ENCODE data around the gene FAM78A.

GRCh38 chr9:131227112-131227958, 49.0 kb downstream of the FAM78A start:
- TF ChIP-seq CTCF (IDR thresholded peaks at IDR 0.05; ENCODE audit: poor library complexity, severe bottlenecking) (no peak), TAF1 (IDR thresholded peaks at IDR 0.05; ENCODE audit: low read depth) (no peak), RAD21 (conservative IDR thresholded peaks at IDR 0.05) (no peak), EZH2 (IDR thresholded peaks at IDR 0.05; ENCODE audit: borderline replicate concordance, insufficient read depth, low read length, poor library complexity, severe bottlenecking) (no peak), POLR2AphosphoS5 (IDR thresholded peaks at IDR 0.05) (no peak), REST (IDR thresholded peaks at IDR 0.05; ENCODE audit: borderline replicate concordance) (no peak), EP300 (conservative IDR thresholded peaks at IDR 0.05; ENCODE audit: poor library complexity, severe bottlenecking) (no peak)
